T1000 (cell line): Measurements from ENCODE around the gene DRG2.

ENCODE experiments used
- DNase-seq: peaks from one replicate; lab custom pipeline; 2025; ENCODE audit warnings: mixed read lengths; lab: John Stamatoyannopoulos, UW

DRG2 gene

DNA sequence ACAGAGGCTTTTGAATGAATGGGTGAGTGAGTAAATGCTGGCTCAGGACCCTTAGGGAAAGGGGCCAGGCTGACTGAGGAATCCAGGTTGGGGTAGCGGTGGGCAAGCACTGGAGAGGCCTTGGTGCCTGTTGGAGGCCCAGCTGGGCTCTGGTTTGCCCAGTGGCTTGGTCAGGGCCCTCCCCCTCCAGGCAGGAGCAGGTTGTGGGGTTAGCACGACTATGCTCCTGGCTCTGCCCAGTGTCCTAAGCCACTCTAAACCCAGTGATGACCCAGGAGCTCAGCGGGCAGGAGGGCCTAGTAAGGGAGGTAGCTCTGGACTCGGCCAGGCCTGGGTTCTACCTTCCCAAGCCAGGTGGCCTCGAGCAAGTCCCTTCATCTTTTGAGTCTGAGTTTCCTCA is 28.3 kb downstream of the DRG2 start:
- no peak for DNase-seq

GRCh38 chr17:18117533-18117932 is 29.8 kb downstream of the DRG2 start:
- DNase-seq = no peak

GRCh38 chr17:18117982-18118975 is 30.5 kb downstream of the DRG2 start:
- DNase-seq = no peak

DNA sequence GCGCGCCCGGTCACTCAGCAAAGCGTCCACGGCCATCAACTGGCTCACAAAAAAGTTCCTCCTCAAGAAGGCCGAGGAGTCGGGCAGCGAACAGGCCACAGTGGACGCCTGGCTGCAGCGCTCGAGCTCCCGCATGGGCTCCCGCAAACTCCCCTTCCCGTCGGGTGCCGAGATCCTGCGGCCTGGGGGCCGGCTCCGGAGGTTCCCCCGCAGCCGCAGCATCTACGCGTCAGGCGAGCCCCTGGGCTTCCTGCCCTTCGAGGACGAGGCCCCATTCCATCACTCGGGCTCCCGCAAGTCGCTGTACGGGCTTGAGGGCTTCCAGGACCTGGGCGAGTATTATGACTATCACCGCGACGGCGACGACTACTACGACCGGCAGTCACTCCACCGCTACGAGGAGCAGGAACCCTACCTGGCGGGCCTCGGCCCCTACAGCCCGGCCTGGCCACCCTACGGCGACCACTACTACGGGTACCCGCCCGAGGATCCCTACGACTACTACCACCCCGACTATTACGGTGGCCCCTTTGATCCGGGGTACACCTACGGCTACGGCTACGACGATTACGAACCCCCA is 31.5 kb downstream of the DRG2 start:
- no peak for DNase-seq

DNA sequence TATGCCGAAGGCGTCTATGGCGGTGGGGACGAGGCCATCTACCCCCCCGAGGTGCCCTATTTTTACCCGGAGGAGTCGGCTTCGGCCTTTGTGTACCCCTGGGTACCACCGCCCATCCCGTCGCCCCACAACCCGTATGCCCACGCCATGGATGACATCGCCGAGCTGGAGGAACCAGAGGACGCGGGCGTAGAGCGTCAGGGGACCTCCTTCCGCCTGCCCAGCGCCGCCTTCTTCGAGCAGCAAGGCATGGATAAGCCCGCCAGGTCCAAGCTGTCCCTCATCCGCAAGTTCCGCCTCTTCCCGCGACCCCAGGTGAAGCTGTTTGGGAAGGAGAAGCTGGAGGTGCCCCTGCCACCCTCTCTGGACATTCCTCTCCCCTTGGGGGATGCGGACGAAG is 32.2 kb downstream of the DRG2 start:
- no peak for DNase-seq

DNA sequence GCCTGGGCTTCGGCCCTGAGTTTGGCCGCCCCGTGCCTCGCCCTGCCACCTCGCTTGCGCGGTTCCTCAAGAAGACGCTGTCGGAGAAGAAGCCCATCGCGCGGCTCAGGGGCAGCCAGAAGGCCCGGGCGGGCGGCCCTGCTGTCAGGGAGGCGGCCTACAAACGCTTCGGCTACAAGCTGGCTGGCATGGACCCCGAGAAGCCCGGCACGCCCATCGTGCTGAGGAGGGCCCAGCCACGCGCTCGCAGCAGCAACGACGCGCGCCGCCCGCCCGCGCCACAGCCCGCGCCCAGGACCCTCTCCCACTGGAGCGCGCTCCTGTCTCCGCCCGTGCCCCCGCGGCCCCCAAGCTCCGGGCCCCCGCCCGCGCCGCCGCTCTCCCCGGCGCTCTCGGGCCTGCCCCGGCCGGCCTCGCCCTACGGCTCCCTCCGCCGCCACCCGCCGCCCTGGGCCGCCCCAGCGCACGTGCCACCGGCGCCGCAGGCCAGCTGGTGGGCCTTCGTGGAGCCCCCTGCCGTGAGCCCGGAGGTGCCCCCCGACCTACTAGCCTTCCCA is 32.8 kb downstream of the DRG2 start:
- no peak for DNase-seq

- DNase-seq = no peak
Observed at GRCh38 chr17:18121144-18121910, 33.6 kb downstream of the DRG2 start.

- no peak for DNase-seq
Observed at GRCh38 chr17:18122990-18123753, 35.4 kb downstream of the DRG2 start.

- DNase-seq = no peak
Observed at GRCh38 chr17:18124345-18125126, 36.8 kb downstream of the DRG2 start.

DNA sequence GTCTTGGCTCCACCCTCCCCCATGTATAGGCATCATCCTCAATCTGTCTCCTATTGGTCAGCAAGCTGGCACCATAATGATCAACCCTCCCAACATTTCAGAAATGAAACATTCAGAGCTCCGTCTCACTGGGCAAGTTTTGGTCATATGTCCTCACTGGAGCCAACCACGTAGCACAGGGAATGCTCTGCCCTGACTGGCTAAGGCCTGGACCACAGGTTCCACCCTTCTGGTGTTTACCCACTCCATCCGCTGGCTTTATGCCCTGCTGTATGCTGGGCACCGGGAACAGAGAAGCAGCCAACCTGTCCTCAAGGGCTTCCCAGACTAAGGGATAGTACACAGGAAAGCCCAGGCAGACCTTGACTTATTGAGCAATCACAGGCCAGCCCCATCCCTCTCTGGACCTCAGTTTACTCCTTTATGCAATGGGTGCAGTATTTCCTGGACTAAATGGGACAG is 41.3 kb downstream of the DRG2 start:
- DNase-seq = no peak

DNA sequence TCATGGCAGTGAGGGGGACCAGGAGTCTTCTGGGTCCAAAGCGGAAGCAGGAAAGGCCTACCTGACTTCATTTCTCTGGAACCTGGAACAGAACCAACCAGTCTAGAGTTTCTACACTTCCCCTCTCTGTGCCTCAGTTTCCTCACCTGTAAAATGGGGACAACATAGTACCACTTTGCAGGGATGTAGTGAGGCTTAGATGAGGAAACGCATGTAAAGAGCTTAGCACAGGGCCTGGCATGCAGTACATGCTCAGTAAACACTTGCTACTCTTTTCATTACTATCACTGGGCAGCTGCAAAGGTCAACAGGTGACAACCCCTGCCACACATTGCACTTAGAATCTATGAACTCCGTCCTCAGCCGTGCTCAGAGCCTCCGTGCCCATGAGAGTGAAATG is 45.0 kb downstream of the DRG2 start:
- no peak for DNase-seq

DNA sequence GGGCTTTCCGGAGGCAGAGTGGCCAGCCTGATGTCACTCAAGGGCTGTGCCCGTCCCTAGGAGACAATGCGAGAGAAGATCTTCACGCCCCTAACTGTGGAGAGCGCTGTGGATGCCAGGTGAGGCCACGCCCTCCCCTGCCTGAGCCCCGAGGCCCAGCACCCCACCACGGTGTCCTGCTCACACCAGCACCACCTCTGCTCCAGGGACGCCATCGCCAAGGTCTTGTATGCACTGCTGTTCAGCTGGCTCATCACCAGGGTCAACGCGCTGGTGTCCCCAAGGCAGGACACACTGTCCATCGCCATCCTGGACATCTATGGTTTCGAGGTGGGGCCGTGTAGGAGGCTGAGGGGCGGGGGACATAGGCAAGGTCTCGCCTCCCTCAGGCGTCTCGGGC is 48.6 kb downstream of the DRG2 start:
- no peak for DNase-seq

- no peak for DNase-seq
Observed at GRCh38 chr17:18138065-18138749, 50.5 kb downstream of the DRG2 start.

DNA sequence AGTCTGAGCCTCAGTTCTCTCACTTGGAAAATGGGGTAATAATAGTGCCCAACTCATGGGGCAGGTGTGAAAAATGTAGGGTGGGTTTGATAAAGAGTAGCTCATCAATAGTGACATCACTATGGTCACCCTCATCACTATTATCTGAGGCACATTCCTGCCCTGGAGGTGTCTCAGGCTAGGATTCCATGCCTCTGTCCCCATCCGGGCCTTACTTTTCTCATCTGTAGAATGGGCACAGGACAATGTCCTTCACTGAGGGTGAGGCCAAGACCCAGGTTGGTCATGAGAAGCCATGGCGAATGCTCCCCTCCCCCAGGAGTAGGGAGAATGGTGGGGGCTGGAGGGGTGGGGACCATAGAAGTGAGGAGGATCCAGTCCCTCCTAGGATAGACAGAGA is 51.3 kb downstream of the DRG2 start:
- no peak for DNase-seq

GRCh38 chr17:18139498-18139897 is 51.8 kb downstream of the DRG2 start:
- DNase-seq = no peak

- no peak for DNase-seq
Observed at GRCh38 chr17:18139949-18140348, 52.2 kb downstream of the DRG2 start.

DNA sequence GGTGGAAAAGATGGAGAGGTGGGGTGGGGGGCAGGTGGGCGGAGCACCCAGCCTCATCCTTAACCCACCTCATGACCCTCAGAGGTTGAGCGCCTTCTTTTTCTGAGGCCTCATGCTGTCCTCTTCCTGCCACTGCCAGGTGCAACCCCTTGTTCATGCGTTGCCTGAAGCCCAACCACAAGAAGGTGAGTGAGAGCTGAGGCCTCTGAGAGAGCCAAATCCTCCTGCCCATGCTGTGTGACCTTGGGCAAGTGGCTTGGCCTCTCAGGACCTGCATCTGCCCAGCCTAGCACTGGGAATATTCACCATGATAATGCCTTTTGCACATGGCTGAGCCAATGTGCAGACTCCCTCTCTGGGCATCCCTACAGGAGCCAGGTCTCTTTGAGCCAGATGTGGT is 52.9 kb downstream of the DRG2 start:
- no peak for DNase-seq

DNA sequence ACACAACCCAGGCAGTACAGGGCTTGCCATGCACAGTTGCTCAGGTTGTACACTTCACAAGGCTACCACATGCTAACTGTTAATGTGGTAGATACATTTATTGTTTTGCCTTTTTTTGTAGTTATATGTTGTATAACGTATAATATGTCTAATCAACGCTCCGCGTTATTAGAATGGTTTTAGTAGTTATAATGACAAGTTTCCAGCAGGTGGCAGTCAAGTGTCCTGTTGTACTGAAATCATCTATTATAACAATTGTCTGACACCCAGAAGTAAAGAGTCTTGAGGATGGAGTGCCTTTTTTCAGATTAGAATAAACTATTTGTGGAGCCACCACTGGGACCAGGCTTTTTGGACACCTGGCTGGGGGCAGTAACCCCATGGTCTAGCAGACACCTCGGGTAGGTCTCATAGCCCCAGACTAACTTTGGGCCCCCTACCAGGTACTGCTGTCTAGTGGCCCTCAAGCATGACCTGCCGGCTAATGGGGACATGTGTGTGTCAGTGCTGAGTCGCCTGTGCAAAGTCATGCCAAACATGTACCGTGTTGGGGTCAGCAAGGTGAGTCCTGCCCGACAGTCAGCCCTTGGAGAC is 53.6 kb downstream of the DRG2 start:
- DNase-seq = no peak

- DNase-seq = no peak
Observed at GRCh38 chr17:18142417-18142816, 54.7 kb downstream of the DRG2 start.
